Esophagus muscularis mucosa (tissue), 4 donors: ENCODE results near the gene PIK3IP1.

Experiments
- CTCF ChIP-seq, 3 experiments: fragments of 200-600 bp in 2 of 3; fragments of 450-650 bp in 1 of 3; sonication (generic) in 2 of 3; IDR thresholded peaks; one replicate each; pipeline ENCODE4 v1.5.1; 2017 to 2019; ENCODE audit warnings: antibody characterized with exemption in 3 of 3, mild to moderate bottlenecking in 2 of 3, moderate library complexity in 1 of 3
- EP300 ChIP-seq: sonication (generic); formaldehyde crosslinking; IDR thresholded peaks from one replicate; pipeline ENCODE4 v1.6.1; 2017; ENCODE audit warnings: antibody characterized with exemption
- POLR2A ChIP-seq: fragments of 450-650 bp; IDR thresholded peaks from one replicate; pipeline ENCODE4 v1.6.1; 2017; ENCODE audit warnings: antibody characterized with exemption, moderate library complexity, mild to moderate bottlenecking, low read depth
- POLR2AphosphoS5 ChIP-seq, 2 donors: sonication (generic); formaldehyde crosslinking; IDR thresholded peaks; one replicate each; pipeline ENCODE4 v1.6.1; 2017; ENCODE audit warnings: antibody characterized with exemption in 2 of 2

- TF ChIP-seq CTCF (IDR thresholded peaks at IDR 0.05) (no peak), EP300 (no peak), POLR2A (no peak), POLR2AphosphoS5 (IDR thresholded peaks at IDR 0.05) (no peak)
These were observed 59.3 kb downstream of the PIK3IP1 start for GRCh38 chr22:31233001-31233400.
